Cerebellar nuclear complex (tissue), 1 donor: ENCODE data around the gene SMARCD1.
"Not testable (repeated sequence)": the region's sequence is repeated elsewhere in the genome, so short reads cannot be mapped to it uniquely, and the experiment has no call there.

Experiments
- DNase-seq, 2 experiments: peaks; one replicate each; lab custom pipeline; 2025; lab: John Stamatoyannopoulos, UW

SMARCD1 gene

DNA sequence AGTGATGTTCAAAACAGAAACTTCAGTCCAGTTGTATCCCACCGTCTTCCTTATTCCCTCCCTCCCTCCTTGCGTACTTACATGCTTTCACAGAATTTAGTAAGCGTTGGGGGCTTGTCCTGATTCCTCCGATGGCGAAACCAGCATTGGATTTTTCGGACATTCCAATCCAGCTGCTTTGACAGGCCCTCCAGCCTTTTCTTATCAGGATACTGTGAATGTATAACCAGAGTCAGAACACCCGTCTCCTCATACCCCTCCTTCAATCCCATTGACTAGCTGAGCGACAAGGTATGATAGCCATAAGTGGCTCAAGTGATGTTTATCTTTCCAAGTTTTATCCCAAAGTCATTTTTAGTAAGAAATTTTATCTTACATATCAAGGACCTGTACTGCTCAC, 57.9 kb downstream of the SMARCD1 start:
- no peak for DNase-seq

DNA sequence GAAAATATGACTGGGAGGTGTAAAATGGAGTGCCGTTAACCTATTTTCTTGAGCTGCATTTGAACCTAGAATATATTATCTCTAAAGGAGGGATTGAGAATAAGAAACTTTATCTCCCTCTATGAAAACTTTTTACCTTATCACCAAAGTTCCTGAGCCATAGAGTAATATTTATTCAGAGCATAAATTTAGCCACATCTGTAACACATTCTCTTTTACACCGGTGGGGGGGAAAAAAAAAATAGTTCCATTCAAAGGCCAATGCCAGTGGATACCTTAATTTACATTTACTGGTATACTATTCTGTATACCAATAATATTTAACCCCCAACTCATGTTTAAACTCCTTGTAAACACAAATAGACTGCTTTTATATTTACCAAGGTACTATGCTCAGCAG, 60.3 kb downstream of the SMARCD1 start:
- no peak for DNase-seq

DNA sequence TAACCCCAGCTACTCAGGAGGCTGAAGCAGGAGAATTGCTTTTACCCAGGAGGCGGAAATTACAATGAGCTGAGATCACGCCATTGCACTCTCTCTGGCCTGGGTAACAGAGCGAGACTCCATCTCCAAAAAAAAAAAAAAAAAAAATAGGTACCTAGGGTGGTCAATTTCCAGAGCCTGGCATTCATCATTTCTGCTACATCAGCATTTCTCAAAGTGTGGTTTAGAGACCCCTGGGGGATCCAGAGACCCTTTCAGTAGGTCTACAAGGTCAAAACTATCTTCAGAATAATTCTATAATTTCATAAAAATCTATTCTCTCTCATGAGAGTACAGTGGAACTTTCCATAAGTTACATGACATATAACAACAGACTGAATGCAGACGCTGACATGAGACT, 62.1 kb downstream of the SMARCD1 start:
- no peak for DNase-seq

DNA sequence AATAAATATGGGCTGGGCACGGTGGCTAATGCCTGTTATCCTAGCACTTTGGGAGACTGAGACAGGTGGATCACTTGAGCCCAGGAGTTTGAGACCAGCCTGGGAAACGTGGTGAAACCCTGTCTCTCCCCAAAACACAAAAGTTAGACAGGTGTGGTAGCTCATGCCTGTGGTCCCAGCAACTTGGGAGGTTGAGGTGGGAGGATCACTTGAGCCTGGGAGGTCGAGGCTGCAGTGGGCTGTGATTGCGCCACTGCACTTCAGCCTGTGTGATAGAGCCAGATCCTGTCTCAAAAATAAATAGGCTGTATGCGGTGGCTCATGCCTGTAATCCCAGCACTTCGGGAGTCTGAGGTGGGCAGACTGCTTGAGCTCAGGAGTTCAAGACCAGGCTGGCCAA, 62.9 kb downstream of the SMARCD1 start:
- not testable (repeated sequence) for DNase-seq

DNA sequence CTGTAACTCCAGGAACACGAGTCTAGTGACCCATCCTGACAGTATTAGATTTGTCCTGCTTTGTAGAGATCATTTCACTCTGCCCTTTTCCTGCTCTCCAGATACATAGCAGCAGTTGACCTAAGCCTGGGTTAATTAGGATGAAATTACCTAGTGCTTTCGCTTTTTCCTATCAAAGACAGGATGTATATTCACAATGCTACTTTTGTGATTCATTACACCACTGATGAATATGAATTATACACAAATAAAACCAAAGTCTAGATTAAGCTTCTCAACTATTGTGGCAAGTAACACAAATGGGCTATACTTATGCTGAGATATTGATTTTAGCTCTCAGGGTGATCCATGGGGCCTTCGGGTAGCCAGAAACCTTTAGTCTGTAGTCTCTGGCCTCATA, 64.2 kb downstream of the SMARCD1 start:
- DNase-seq, result no peak
